Effector CD4-positive, alpha-beta T cell (primary cell): ENCODE data around the gene KCTD5.

ENCODE experiments used
- DNase-seq: peaks from one replicate; pipeline ENCODE4 v3.0.0-alpha.2; 2020

KCTD5 gene

DNA sequence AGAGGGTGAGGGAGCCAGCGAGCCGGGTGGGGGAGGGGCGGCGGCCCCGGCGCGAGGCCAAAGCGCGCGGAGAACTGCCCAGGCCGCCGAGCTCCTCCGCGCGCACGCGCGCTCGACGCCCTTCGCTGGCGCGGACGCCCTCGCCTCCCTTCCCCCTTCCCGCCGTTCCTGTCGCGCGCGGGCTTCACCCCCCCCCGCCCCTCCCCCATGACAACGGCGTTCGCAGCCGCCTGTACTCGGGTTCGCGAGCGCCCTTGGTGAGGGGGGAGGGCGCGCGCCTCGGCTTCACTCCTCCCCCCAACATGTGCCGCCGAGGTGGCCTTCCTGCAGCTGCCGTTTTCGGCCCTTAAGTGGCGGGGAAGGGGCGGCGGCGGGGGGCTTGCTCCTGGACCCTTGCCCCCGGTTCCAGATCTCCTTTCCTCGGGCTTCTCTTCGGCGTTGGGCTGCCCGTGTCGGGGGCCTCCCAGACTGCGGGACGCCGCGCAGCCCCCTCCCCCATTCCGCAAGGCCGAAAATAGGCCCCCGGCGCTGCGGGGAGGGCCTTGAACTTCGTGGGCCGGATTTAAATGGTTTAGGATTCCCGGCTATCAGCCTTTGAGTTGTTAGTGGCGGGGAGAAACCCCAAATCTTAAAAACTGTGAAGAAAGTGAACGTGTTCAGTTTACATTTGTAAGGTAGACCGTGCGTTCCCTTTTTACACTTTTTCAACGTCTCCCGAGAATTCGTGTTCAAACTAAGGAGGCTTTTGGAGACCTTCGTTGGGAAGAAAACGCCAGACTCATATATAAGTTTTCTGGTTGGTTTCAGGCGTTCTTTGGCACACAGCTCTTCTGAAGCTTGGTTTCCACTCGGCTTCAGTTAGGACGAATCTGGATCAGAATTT, 70.8 kb downstream of the KCTD5 start:
- DNase-seq, result no peak

DNA sequence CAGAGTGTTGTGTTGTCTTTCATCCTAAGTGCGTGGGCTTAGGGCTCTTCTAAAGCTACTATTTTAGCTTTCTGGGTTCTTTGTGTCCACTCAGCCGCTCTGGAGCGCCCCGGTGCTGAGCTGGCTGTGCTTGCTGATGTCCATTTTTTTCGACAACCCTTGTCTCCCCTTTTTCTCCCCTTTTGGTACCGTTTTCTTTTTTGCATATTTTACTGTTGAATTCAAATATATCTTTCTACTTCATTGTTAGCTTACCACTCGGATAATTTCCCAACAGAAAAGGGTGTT, 71.4 kb downstream of the KCTD5 start:
- no peak for DNase-seq

DNA sequence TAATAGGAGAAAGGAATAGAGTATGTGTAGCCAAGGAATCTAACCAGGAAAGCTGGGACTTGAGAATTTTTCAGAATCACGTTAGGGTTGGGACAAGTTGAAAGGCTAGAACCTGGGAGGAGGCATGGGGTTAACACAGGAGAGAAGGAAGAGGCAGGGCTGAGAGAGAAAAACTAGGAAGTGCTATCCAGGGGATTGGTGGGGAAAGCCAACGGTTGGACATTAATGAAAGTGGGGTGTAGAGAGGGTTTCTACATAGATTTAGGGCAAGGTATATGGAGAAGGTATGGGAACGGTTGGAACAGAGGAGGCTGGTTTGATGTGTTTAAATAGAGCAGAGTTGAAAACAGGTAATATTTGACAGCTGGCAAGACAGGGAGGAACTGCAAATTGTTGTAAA, 72.8 kb downstream of the KCTD5 start:
- no peak for DNase-seq

DNA sequence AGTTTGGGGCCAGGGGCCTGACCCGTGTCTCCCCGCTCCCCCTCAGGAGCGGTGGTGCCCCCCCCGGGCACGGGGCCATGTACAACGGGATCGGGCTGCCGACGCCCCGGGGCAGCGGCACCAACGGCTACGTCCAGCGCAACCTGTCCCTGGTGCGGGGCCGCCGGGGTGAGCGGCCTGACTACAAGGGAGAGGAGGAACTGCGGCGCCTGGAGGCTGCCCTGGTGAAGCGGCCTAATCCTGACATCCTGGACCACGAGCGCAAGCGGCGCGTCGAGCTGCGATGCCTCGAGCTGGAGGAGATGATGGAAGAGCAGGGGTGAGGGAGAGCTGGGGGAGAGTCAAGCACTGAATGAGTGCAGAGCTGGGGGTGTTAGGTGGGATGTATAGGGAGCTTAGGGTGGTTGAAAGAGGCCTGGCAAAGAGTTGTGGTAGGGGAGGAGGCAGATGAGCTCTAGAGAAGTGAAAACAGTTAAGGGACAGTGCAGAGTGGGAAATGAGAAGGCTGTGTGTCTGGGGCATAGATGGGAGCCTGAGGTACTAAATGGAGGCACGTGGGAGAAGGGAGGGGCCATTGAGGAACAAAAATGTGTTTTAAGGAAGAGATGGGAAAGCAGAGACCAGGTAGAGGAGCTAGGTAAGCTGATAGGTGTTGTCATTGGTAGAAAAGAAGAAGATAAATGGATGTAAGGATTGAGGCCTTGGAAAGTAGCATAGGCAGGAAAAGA, 74.1 kb downstream of the KCTD5 start:
- no peak for DNase-seq

DNA sequence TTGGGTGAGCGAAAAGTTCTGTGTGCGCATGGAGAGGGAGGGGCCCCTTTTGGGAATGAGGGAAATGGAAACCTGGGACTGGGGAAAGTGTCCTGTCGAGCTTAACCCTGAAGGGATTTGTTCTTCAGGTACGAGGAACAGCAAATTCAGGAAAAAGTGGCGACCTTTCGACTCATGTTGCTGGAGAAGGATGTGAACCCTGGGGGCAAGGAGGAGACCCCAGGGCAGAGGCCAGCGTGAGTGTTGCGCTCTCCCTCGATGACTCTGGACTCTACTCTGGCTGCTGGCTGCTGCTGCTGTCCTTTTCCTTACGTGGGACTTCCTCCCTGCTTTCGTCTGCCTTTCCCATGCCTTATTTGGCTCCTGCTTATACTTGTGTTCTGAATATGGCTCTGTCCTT, 75.0 kb downstream of the KCTD5 start:
- no peak for DNase-seq
